ENCODE results near the gene PTPN12.

PTPN12 gene

GRCh38 chr7:77667459-77668086 lies 130.5 kb downstream of the PTPN12 start:
- no peak for DNase-seq (ENCODE audit: low spot score)
- TF ChIP-seq CTCF (IDR thresholded peaks at IDR 0.05; ENCODE audit: extremely low read depth, missing control alignments), result no peak

GRCh38 chr7:77674878-77675277 lies 137.8 kb downstream of the PTPN12 start:
- no peak for DNase-seq (ENCODE audit: low spot score)
- TF ChIP-seq CTCF (IDR thresholded peaks at IDR 0.05; ENCODE audit: extremely low read depth, missing control alignments), result no peak

- DNase-seq (ENCODE audit: low spot score), result no peak
- TF ChIP-seq CTCF (IDR thresholded peaks at IDR 0.05; ENCODE audit: extremely low read depth, missing control alignments), result no peak
These were observed 142.5 kb downstream of the PTPN12 start for GRCh38 chr7:77679608-77680007.

- no peak for TF ChIP-seq CTCF (IDR thresholded peaks at IDR 0.05; ENCODE audit: extremely low read depth, missing control alignments)
These were observed 143.2 kb downstream of the PTPN12 start for GRCh38 chr7:77680266-77680665.

GRCh38 chr7:77684030-77684429 lies 146.9 kb downstream of the PTPN12 start:
- TF ChIP-seq CTCF (IDR thresholded peaks at IDR 0.05; ENCODE audit: extremely low read depth, missing control alignments), result no peak
- no peak for DNase-seq (ENCODE audit: low spot score)

More at GRCh38 chr7:77680266-77680665, 143.2 kb downstream of the PTPN12 start:
- DNase-seq (ENCODE audit: low spot score), result no peak

GRCh38 chr7:77685233-77685632 lies 148.1 kb downstream of the PTPN12 start:
- DNase-seq (ENCODE audit: low spot score), result no peak
- TF ChIP-seq CTCF (IDR thresholded peaks at IDR 0.05; ENCODE audit: extremely low read depth, missing control alignments), result no peak

GRCh38 chr7:77687100-77687746 lies 150.1 kb downstream of the PTPN12 start:
- no peak for TF ChIP-seq CTCF (IDR thresholded peaks at IDR 0.05; ENCODE audit: extremely low read depth, missing control alignments)
- no peak for DNase-seq (ENCODE audit: low spot score)
